WTC11 (cell line): ENCODE data around the gene BMP5. TPM values are rescaled to one million over a fixed set of nuclear protein-coding genes. Genes with fewer than 3 reads are reported as not detected.
A peak's percentile ranks its signal among the peaks of the same experiment; 100 is the strongest.

Experiments used
- ATAC-seq: fragments of 200-7000 bp; cut with Tn5 transposase; 2 replicates; pipeline ENCODE4 v1.10.0; 2021; ENCODE audit warnings: mild to moderate bottlenecking, moderate library complexity
- CTCF ChIA-PET: fragments of 300-600 bp; sonication (Branson Sonifier 250); formaldehyde crosslinking; loops from one replicate; lab custom pipeline; 2021; ENCODE audit warnings: antibody characterized with exemption; lab: Charles Lee
- POLR2A ChIA-PET: fragments of 350-600 bp; sonication (Branson Sonifier 250); formaldehyde crosslinking; loops from one replicate; lab custom pipeline; 2021; ENCODE audit warnings: antibody characterized with exemption; lab: Charles Lee
- DNase-seq: peaks from one replicate; pipeline ENCODE4 v3.0.0; 2021; ENCODE audit warnings: low spot score
- H3K27ac Mint-ChIP-seq: 2 replicates; pipeline ENCODE4 v1.8.0; 2021; ENCODE audit warnings: mixed read lengths
- H3K27me3 Mint-ChIP-seq: 2 replicates; pipeline ENCODE4 v1.8.0; 2021; ENCODE audit warnings: low read depth, mild to moderate bottlenecking, moderate library complexity, mixed read lengths
- H3K36me3 Mint-ChIP-seq: 2 replicates; pipeline ENCODE4 v1.8.0; 2021; ENCODE audit warnings: mixed read lengths
- H3K4me1 Mint-ChIP-seq: 2 replicates; pipeline ENCODE4 v1.8.0; 2022; ENCODE audit warnings: mixed read lengths
- H3K4me3 Mint-ChIP-seq: 2 replicates; pipeline ENCODE4 v1.8.0; 2021; ENCODE audit warnings: mild to moderate bottlenecking, moderate library complexity, mixed read lengths
- H3K9me3 Mint-ChIP-seq: 2 replicates; pipeline ENCODE4 v1.8.0; 2021; ENCODE audit warnings: mixed read lengths
- ETV6 ChIP-seq: sonication (generic); formaldehyde crosslinking; IDR thresholded peaks from 2 replicates; pipeline ENCODE4 v1.8.1; 2022; ENCODE audit warnings: mild to moderate bottlenecking, missing genetic modification reagents
- FOXJ3 ChIP-seq: sonication (generic); formaldehyde crosslinking; IDR thresholded peaks from 2 replicates; pipeline ENCODE4 v1.9.0; 2021; ENCODE audit warnings: missing genetic modification reagents, mild to moderate bottlenecking, borderline replicate concordance
- FOXK1 ChIP-seq: sonication (generic); formaldehyde crosslinking; IDR thresholded peaks from 2 replicates; pipeline ENCODE4 v1.8.0; 2022; ENCODE audit warnings: mild to moderate bottlenecking, moderate library complexity, missing genetic modification reagents
- FOXP1 ChIP-seq: sonication (generic); formaldehyde crosslinking; IDR thresholded peaks from 2 replicates; pipeline ENCODE4 v1.8.0; 2022; ENCODE audit warnings: missing genetic modification reagents, mild to moderate bottlenecking, moderate library complexity, borderline replicate concordance
- NFE2L1 ChIP-seq: sonication (generic); formaldehyde crosslinking; IDR thresholded peaks from 2 replicates; pipeline ENCODE4 v1.8.1; 2023; ENCODE audit warnings: missing genetic modification reagents
- PRRX2 ChIP-seq: fragments of 250-450 bp; sonication (Bioruptor Pico); IDR thresholded peaks from 2 replicates; pipeline ENCODE4 v1.8.0; 2021; ENCODE audit warnings: mild to moderate bottlenecking
- SMAD4 ChIP-seq: sonication (generic); formaldehyde crosslinking; IDR thresholded peaks from 2 replicates; pipeline ENCODE4 v1.8.0; 2022; ENCODE audit warnings: mild to moderate bottlenecking, missing genetic modification reagents
- SP1 ChIP-seq: sonication (generic); formaldehyde crosslinking; conservative IDR thresholded peaks from 2 replicates; pipeline ENCODE4 v1.8.1; 2022; ENCODE audit warnings: missing genetic modification reagents
- TCF7 ChIP-seq: sonication (generic); formaldehyde crosslinking; IDR thresholded peaks from 2 replicates; pipeline ENCODE4 v1.8.0; 2022; ENCODE audit warnings: mild to moderate bottlenecking, low read depth, missing genetic modification reagents, moderate library complexity
- ZNF138 ChIP-seq: sonication (generic); formaldehyde crosslinking; conservative IDR thresholded peaks from 2 replicates; pipeline ENCODE4 v1.8.1; 2022; ENCODE audit warnings: mild to moderate bottlenecking, moderate library complexity, missing genetic modification reagents
- ZNF219 ChIP-seq: sonication (generic); formaldehyde crosslinking; IDR thresholded peaks from 2 replicates; pipeline ENCODE4 v1.8.0; 2023; ENCODE audit warnings: missing genetic modification reagents, mild to moderate bottlenecking, borderline replicate concordance
- ZNF232 ChIP-seq: sonication (generic); formaldehyde crosslinking; IDR thresholded peaks from 2 replicates; pipeline ENCODE4 v1.8.0; 2022; ENCODE audit warnings: mild to moderate bottlenecking, missing genetic modification reagents
- ZNF416 ChIP-seq: fragments of 250-450 bp; sonication (Bioruptor Pico); IDR thresholded peaks from 2 replicates; pipeline ENCODE4 v1.9.0; 2021; ENCODE audit warnings: mild to moderate bottlenecking, inconsistent platforms
- total RNA-seq: library from RNA; stranded (reverse); gene quantifications from 3 replicates; pipeline ENCODE4 v1.2.3, GENCODE V29; 2021
- TF ChIP-seq, protein P1 (sequence below): sonication (generic); formaldehyde crosslinking; IDR thresholded peaks from 2 replicates; pipeline ENCODE4 v1.8.0; 2022; ENCODE audit warnings: mild to moderate bottlenecking, missing genetic modification reagents
- TF ChIP-seq, protein P2 (sequence below): sonication (generic); formaldehyde crosslinking; IDR thresholded peaks from 2 replicates; pipeline ENCODE4 v1.8.0; 2022; ENCODE audit warnings: mild to moderate bottlenecking, missing genetic modification reagents
- TF ChIP-seq, protein P3 (sequence below): sonication (generic); formaldehyde crosslinking; IDR thresholded peaks from 2 replicates; pipeline ENCODE4 v1.8.1; 2023; ENCODE audit warnings: mild to moderate bottlenecking, missing genetic modification reagents
- TF ChIP-seq, protein P4 (sequence below): sonication (generic); formaldehyde crosslinking; conservative IDR thresholded peaks from 2 replicates; pipeline ENCODE4 v1.8.1; 2023; ENCODE audit warnings: mild to moderate bottlenecking, low read depth, missing genetic modification reagents, moderate library complexity
- TF ChIP-seq, protein P5 (sequence below): fragments of 250-450 bp; sonication (Bioruptor Pico); IDR thresholded peaks from 2 replicates; pipeline ENCODE4 v1.9.0; 2021; ENCODE audit warnings: moderate library complexity, mild to moderate bottlenecking, inconsistent platforms, borderline replicate concordance
- TF ChIP-seq, protein P6 (sequence below): sonication (generic); formaldehyde crosslinking; IDR thresholded peaks from 2 replicates; pipeline ENCODE4 v1.8.1; 2022; ENCODE audit warnings: low read depth, missing genetic modification reagents, borderline replicate concordance

BMP5 gene
- total RNA-seq, 1 experiment from 2014 or later: not detected

DNA sequence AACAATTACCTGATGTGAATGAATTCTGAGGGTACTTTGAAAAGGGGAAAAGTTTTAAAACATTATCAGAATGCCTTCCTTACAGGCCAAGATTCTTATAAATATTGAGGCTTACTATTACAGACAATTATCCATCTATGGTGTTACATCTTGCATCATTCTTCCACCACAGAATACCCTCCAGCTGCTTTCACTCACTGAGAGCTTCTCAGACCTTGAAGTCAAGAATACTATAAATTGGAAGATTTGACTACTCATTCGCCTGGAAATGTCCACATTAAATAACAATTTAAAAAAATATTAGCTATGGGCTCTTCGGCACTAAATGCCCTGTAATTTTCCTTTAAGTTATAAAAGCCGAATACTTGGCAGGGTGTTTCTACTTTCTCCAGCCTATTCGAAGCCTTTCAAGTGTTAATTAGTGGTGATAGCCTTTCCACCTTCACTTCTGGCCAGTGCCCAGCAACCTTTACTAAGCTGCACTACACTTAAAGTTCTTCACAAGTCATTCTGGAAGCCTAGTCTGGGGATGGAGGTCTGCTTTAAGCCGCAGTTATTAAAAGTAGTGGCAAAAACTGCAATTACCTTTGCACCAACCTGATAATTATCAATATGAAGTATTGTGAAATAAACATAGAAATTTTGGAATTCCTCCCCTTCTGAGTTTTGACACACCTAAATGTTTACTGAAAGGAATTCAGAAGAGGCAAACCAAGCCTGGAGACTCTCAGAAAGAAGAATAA, 100.9 kb downstream of the BMP5 start:
- Mint-ChIP-seq H3K4me3 (no peak overlapping the region), H3K27me3 (no peaks in the 10 kb centered on the region), H3K4me1 (peaks cover 17% of the 10 kb centered on the region), H3K27ac (no peak overlapping the region), H3K36me3 (no peaks in the 10 kb centered on the region), H3K9me3 (peaks cover 4% of the 10 kb centered on the region; the same call in 1 of the 2 replicates)
- POLR2A ChIA-PET: no interaction called here
- TF ChIP-seq SP1 (CRISPR knock-in tag): no peak
- TF ChIP-seq ZNF138: no peak
- ATAC-seq: peak; percentile 58; the same call in 1 of the 2 replicates
- CTCF ChIA-PET: no interaction called here
- DNase-seq: no peak

DNA sequence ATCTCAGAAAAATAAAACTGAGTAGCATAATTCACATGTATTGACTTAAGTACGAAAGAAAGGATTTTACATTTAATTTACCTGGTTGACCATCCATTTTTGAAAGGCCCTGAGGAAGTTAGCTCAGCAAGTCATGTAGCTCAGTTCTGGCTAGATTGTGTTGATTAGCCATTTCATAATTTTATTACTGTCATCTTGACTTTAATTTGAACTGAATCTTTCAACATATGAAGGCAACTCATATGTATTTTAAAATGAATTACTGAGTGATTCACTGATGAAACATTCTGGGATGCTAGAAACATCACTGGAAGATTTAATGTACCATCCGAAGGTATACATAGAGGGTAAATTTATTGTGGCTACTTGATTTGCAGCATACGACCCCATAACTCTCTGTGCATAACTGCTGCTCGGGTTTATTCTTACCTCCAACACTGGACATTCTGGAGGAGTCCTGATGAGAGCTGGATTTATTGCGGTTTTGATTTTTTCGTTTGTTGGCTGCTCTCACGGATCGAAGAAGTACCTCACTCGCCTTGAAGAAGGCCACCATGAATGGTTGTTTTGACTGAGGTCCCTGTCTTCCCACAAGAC, 101.7 kb downstream of the BMP5 start:
- peaks cover 4% of the 10 kb centered on the region; the same call in 1 of the 2 replicates for H3K9me3 Mint-ChIP-seq
- H3K27me3 Mint-ChIP-seq: no peaks in the 10 kb centered on the region
- ChIA-PET CTCF (no interaction called here), POLR2A (no interaction called here)
- DNase-seq (no peak), ATAC-seq (no peak)
- H3K4me1 Mint-ChIP-seq: peaks cover 17% of the 10 kb centered on the region
- no peak overlapping the region for H3K4me3 Mint-ChIP-seq
- no peaks in the 10 kb centered on the region for H3K36me3 Mint-ChIP-seq
- peak overlapping the region; percentile 19; the same call in 1 of the 2 replicates for H3K27ac Mint-ChIP-seq
- no peak for TF ChIP-seq TCF7
- no peak for TF ChIP-seq FOXJ3 (CRISPR knock-in tag)
- TF ChIP-seq NFE2L1 (CRISPR knock-in tag): no peak
- TF ChIP-seq, protein P1, sequence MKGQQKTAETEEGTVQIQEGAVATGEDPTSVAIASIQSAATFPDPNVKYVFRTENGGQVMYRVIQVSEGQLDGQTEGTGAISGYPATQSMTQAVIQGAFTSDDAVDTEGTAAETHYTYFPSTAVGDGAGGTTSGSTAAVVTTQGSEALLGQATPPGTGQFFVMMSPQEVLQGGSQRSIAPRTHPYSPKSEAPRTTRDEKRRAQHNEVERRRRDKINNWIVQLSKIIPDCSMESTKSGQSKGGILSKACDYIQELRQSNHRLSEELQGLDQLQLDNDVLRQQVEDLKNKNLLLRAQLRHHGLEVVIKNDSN (CRISPR knock-in tag): no peak
- no peak for TF ChIP-seq ZNF219 (CRISPR knock-in tag)
- no peak for TF ChIP-seq PRRX2 (CRISPR knock-in tag)
- TF ChIP-seq SMAD4 (CRISPR knock-in tag): no peak
- no peak for TF ChIP-seq FOXK1 (CRISPR knock-in tag)
- TF ChIP-seq ZNF416: no peak
- TF ChIP-seq, protein P2, sequence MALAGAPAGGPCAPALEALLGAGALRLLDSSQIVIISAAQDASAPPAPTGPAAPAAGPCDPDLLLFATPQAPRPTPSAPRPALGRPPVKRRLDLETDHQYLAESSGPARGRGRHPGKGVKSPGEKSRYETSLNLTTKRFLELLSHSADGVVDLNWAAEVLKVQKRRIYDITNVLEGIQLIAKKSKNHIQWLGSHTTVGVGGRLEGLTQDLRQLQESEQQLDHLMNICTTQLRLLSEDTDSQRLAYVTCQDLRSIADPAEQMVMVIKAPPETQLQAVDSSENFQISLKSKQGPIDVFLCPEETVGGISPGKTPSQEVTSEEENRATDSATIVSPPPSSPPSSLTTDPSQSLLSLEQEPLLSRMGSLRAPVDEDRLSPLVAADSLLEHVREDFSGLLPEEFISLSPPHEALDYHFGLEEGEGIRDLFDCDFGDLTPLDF (CRISPR knock-in tag): no peak
- no peak for TF ChIP-seq ZNF232 (CRISPR knock-in tag)
- TF ChIP-seq, protein P3, sequence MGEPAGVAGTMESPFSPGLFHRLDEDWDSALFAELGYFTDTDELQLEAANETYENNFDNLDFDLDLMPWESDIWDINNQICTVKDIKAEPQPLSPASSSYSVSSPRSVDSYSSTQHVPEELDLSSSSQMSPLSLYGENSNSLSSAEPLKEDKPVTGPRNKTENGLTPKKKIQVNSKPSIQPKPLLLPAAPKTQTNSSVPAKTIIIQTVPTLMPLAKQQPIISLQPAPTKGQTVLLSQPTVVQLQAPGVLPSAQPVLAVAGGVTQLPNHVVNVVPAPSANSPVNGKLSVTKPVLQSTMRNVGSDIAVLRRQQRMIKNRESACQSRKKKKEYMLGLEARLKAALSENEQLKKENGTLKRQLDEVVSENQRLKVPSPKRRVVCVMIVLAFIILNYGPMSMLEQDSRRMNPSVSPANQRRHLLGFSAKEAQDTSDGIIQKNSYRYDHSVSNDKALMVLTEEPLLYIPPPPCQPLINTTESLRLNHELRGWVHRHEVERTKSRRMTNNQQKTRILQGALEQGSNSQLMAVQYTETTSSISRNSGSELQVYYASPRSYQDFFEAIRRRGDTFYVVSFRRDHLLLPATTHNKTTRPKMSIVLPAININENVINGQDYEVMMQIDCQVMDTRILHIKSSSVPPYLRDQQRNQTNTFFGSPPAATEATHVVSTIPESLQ: no peak

DNA sequence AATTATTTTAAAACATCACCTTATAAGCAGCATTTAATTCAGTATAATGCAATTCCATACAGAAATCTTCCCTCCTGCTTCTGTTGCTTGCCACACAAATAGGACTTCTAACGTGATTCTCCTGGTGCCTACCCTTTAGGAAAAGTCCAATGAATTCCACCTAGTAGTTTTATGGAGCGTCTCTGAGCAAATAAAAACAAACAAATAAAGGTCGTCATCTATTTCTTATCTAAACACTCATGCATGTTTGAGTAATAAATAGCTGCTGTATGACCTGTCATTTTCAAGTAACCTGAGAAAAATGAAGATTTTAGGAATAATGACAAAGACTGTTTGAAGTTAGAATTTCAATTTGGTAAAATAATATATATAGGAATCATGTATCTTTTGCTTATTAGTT, 102.7 kb downstream of the BMP5 start:
- Mint-ChIP-seq H3K27me3 (no peaks in the 10 kb centered on the region), H3K9me3 (peaks cover 4% of the 10 kb centered on the region; the same call in 1 of the 2 replicates), H3K36me3 (no peaks in the 10 kb centered on the region), H3K4me1 (peaks cover 17% of the 10 kb centered on the region), H3K4me3 (no peak overlapping the region), H3K27ac (no peak overlapping the region)
- POLR2A ChIA-PET: no interaction called here
- CTCF ChIA-PET: no interaction called here
- ATAC-seq (no peak), DNase-seq (no peak)
- TF ChIP-seq FOXP1: no peak
- TF ChIP-seq, protein P4, sequence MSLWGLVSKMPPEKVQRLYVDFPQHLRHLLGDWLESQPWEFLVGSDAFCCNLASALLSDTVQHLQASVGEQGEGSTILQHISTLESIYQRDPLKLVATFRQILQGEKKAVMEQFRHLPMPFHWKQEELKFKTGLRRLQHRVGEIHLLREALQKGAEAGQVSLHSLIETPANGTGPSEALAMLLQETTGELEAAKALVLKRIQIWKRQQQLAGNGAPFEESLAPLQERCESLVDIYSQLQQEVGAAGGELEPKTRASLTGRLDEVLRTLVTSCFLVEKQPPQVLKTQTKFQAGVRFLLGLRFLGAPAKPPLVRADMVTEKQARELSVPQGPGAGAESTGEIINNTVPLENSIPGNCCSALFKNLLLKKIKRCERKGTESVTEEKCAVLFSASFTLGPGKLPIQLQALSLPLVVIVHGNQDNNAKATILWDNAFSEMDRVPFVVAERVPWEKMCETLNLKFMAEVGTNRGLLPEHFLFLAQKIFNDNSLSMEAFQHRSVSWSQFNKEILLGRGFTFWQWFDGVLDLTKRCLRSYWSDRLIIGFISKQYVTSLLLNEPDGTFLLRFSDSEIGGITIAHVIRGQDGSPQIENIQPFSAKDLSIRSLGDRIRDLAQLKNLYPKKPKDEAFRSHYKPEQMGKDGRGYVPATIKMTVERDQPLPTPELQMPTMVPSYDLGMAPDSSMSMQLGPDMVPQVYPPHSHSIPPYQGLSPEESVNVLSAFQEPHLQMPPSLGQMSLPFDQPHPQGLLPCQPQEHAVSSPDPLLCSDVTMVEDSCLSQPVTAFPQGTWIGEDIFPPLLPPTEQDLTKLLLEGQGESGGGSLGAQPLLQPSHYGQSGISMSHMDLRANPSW: no peak
- TF ChIP-seq, protein P3: no peak
- TF ChIP-seq, protein P5, sequence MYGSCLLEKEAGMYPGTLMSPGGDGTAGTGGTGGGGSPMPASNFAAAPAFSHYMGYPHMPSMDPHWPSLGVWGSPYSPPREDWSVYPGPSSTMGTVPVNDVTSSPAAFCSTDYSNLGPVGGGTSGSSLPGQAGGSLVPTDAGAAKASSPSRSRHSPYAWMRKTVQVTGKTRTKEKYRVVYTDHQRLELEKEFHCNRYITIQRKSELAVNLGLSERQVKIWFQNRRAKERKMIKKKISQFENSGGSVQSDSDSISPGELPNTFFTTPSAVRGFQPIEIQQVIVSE: no peak
- TF ChIP-seq, protein P6, sequence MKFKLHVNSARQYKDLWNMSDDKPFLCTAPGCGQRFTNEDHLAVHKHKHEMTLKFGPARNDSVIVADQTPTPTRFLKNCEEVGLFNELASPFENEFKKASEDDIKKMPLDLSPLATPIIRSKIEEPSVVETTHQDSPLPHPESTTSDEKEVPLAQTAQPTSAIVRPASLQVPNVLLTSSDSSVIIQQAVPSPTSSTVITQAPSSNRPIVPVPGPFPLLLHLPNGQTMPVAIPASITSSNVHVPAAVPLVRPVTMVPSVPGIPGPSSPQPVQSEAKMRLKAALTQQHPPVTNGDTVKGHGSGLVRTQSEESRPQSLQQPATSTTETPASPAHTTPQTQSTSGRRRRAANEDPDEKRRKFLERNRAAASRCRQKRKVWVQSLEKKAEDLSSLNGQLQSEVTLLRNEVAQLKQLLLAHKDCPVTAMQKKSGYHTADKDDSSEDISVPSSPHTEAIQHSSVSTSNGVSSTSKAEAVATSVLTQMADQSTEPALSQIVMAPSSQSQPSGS (CRISPR knock-in tag): no peak
- no peak for TF ChIP-seq SMAD4 (CRISPR knock-in tag)
- no peak for TF ChIP-seq ETV6 (CRISPR knock-in tag)
